G401 (cell line): ENCODE data around the gene ZNF691. TPM values are rescaled to one million over a fixed set of nuclear protein-coding genes. Genes with fewer than 3 reads are reported as not detected.
"Not testable (repeated sequence)": the region's sequence is repeated elsewhere in the genome, so short reads cannot be mapped to it uniquely, and the experiment has no call there.

Experiments
- DNase-seq: peaks from one replicate; pipeline ENCODE4 v3.0.0-alpha.2; 2015; ENCODE audit warnings: low spot score
- in situ Hi-C: cut with HindIII; loops from 2 replicates; pipeline ENCODE4 v1.10.0; 2016; ENCODE audit warnings: low sequenced_read_pairs, mixed read lengths
- total RNA-seq: library from RNA; depleted of rRNA; stranded (reverse); fragments of >200 nt; shearing (Covaris generic); gene quantifications from 2 replicates; pipeline ENCODE4 v1.2.3, GENCODE V29; 2014; rRNA removed

Gene ZNF691
- total RNA-seq, 1 experiment from 2014 or later, result 24.4 TPM

DNA sequence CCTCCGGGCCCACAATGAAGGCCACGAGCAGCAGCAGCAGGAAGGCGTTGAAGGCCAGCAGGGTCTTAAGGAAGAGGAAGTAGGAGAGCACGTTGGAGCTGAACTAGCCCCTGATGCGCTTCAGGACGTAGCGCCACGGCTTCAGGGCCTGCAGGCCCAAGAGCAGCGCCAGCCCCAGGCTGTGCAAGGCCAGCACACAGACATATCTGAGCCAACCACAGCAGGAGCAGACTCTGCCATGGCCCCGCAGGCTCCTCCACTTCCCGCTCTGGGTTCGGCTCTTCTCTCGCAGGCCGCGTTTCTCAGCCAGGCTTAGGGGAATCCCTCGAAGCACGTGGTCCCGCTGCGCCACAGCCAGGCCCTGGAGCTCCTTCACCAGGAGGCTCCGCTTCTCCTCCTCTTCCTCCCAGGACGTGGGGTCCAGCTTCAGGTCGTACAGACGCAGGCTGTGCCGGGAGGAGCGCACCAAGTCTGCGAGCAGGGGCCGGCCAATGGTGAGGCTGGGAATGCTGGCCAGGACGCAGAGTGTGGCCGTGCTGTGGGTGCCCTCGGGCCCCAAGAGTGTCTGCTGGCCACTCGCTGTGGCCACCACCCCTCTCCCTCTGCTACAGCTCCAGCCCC is 41.7 kb downstream of the ZNF691 start:
- in situ Hi-C loops, result no loop called here
- DNase-seq, result no peak

- DNase-seq, result no peak
- in situ Hi-C loops, result no loop called here
These were observed 42.9 kb downstream of the ZNF691 start for GRCh38 chr1:42889264-42889663.

GRCh38 chr1:42891465-42892138 is 45.2 kb downstream of the ZNF691 start:
- no peak for DNase-seq
- in situ Hi-C loops, result no loop called here

- not testable (repeated sequence) for DNase-seq
- in situ Hi-C loops, result loop anchor here (25.0 kb wide), 1 partner anchor 162 kb away; no protein-coding TSS in a partner anchor
These were observed 53.5 kb downstream of the ZNF691 start for GRCh38 chr1:42899960-42900359.

Other genes starting within 250 kb of the ZNF691 start
- 86.2 and 87.9 TPM in 2 replicates for gene PPIH, start 188.2 kb upstream of the ZNF691 start, total RNA-seq
- gene YBX1, start 164.2 kb upstream of the ZNF691 start, total RNA-seq, result 1,196 and 1,492 TPM in 2 replicates
- gene CLDN19, start 106.4 kb upstream of the ZNF691 start, total RNA-seq, result 0.03 TPM in 1 of 2 replicates, not detected in the other
- 27.2 and 32.5 TPM in 2 replicates for gene P3H1, start 79.6 kb upstream of the ZNF691 start, total RNA-seq
- gene C1orf50, start 79.4 kb upstream of the ZNF691 start, total RNA-seq, result 4.7 and 9.2 TPM in 2 replicates
- gene TMEM269, start 61.6 kb upstream of the ZNF691 start, total RNA-seq, result 0.80 TPM in 1 of 2 replicates, not detected in the other
- 5.3 and 8.1 TPM in 2 replicates for gene ERMAP, start 29.5 kb upstream of the ZNF691 start, total RNA-seq
- 19.9 and 20.8 TPM in 2 replicates for gene SVBP, start 29.2 kb upstream of the ZNF691 start, total RNA-seq
- 51.9 and 70.1 TPM in 2 replicates for gene SLC2A1, start 112.3 kb downstream of the ZNF691 start, total RNA-seq